Right hindlimb (tissue), 1 donor: ENCODE measurements around the gene POM121L2.

Source experiments
- DNase-seq: peaks from one replicate; pipeline ENCODE4 v3.0.0-alpha.2; 2018

The POM121L2 gene

GRCh38 chr6:27312146-27312949, at the start of gene POM121L2:
TSS of gene POM121L2 (minus strand) at chr6:27312273. CDS start at chr6:27312170, 103 bp downstream.
- peak; percentile 44 for DNase-seq

- no peak for DNase-seq
Observed at GRCh38 chr6:27359231-27359630, 47.2 kb upstream of the POM121L2 start.

GRCh38 chr6:27358786-27359185, 46.7 kb upstream of the POM121L2 start:
- DNase-seq, result no peak

GRCh38 chr6:27352850-27353249, 40.8 kb upstream of the POM121L2 start:
- no peak for DNase-seq

GRCh38 chr6:27334141-27334540, 22.1 kb upstream of the POM121L2 start:
- no peak for DNase-seq

- no peak for DNase-seq
Observed at GRCh38 chr6:27333642-27334040, 21.6 kb upstream of the POM121L2 start.

- DNase-seq, result peak; percentile 28
Observed at GRCh38 chr6:27332692-27333641, 20.9 kb upstream of the POM121L2 start.

GRCh38 chr6:27327023-27327738, 15.1 kb upstream of the POM121L2 start:
- no peak for DNase-seq

GRCh38 chr6:27321901-27322300, 9.8 kb upstream of the POM121L2 start:
- no peak for DNase-seq

- no peak for DNase-seq
Observed at GRCh38 chr6:27321370-27321769, 9.3 kb upstream of the POM121L2 start.

GRCh38 chr6:27318973-27319372, 6.9 kb upstream of the POM121L2 start:
- DNase-seq, result no peak

- no peak for DNase-seq
Observed at GRCh38 chr6:27314046-27314445, 2.0 kb upstream of the POM121L2 start.

- no peak for DNase-seq
Observed at GRCh38 chr6:27312950-27313271, 838 bp upstream of the POM121L2 start.

- DNase-seq, result no peak
Observed at GRCh38 chr6:27311806-27312145, 297 bp downstream of the POM121L2 start.

- no peak for DNase-seq
Observed at GRCh38 chr6:27303613-27304272, 8.3 kb downstream of the POM121L2 start.

GRCh38 chr6:27297857-27298730, 14.0 kb downstream of the POM121L2 start:
- no peak for DNase-seq

- no peak for DNase-seq
Observed at GRCh38 chr6:27297484-27297856, 14.6 kb downstream of the POM121L2 start.

- DNase-seq, result no peak
Observed at GRCh38 chr6:27296106-27296783, 15.8 kb downstream of the POM121L2 start.

GRCh38 chr6:27295301-27296079, 16.6 kb downstream of the POM121L2 start:
- no peak for DNase-seq

- no peak for DNase-seq
Observed at GRCh38 chr6:27294409-27294808, 17.7 kb downstream of the POM121L2 start.
